ENCODE measurements around the gene TMEM106B. TPM values are rescaled to one million over a fixed set of nuclear protein-coding genes. Genes with fewer than 3 reads are reported as not detected.

Gene TMEM106B
- polyA plus RNA-seq, 1 experiment, result 25.1 TPM

DNA sequence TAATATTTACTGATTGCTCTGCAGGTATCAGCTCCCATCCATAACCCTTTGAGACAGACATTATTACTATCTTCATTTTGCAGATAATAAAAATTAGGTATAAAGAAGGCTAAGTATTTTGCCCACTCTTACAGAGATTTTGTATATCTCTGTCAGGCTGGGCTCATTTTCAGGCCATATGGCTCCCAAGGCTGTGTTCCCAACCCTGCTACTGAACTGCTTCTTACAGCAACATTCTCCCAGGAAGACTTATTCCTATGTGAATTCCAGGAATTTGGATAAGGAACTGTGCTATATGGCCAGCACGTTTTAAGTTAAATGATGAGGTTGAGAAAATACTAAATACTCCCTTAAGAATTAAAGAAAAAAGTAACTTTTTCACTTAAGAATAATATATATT, 1.9 kb upstream of the TMEM106B start:
- TF ChIP-seq, protein P1, sequence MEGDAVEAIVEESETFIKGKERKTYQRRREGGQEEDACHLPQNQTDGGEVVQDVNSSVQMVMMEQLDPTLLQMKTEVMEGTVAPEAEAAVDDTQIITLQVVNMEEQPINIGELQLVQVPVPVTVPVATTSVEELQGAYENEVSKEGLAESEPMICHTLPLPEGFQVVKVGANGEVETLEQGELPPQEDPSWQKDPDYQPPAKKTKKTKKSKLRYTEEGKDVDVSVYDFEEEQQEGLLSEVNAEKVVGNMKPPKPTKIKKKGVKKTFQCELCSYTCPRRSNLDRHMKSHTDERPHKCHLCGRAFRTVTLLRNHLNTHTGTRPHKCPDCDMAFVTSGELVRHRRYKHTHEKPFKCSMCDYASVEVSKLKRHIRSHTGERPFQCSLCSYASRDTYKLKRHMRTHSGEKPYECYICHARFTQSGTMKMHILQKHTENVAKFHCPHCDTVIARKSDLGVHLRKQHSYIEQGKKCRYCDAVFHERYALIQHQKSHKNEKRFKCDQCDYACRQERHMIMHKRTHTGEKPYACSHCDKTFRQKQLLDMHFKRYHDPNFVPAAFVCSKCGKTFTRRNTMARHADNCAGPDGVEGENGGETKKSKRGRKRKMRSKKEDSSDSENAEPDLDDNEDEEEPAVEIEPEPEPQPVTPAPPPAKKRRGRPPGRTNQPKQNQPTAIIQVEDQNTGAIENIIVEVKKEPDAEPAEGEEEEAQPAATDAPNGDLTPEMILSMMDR (IDR thresholded peaks at IDR 0.05; ENCODE audit: insufficient read depth, low read depth, low read length), result no peak
- no peak for DNase-seq (ENCODE audit: low read depth)
- no peak overlapping the region for H3K4me3 ChIP-seq (ENCODE audit: low read depth, low read length)
- ChIA-PET CTCF (no interaction called here), POLR2A (no interaction called here)
- no peaks in the 10 kb centered on the region for H3K36me3 ChIP-seq (ENCODE audit: control insufficient read depth, insufficient read depth, low read length)
- H3K27me3 ChIP-seq (ENCODE audit: control insufficient read depth, insufficient read depth, low read length), result peaks cover 3% of the 10 kb centered on the region; the same call in 1 of the 2 replicates

- Histone ChIP-seq H3K4me3 (ENCODE audit: low read depth, low read length) (peak overlapping the region; percentile 62), H3K27me3 (ENCODE audit: control insufficient read depth, insufficient read depth, low read length) (peaks cover 3% of the 10 kb centered on the region; the same call in 1 of the 2 replicates), H3K36me3 (ENCODE audit: control insufficient read depth, insufficient read depth, low read length) (no peaks in the 10 kb centered on the region; the same call in 1 of the 2 replicates)
- DNase-seq (ENCODE audit: low read depth), result no peak
- TF ChIP-seq, protein P1 (IDR thresholded peaks at IDR 0.05; ENCODE audit: insufficient read depth, low read depth, low read length), result no peak
- ChIA-PET POLR2A (no interaction called here), CTCF (no interaction called here)
Measured at GRCh38 chr7:12210179-12211053, 678 bp upstream of the TMEM106B start.

DNA sequence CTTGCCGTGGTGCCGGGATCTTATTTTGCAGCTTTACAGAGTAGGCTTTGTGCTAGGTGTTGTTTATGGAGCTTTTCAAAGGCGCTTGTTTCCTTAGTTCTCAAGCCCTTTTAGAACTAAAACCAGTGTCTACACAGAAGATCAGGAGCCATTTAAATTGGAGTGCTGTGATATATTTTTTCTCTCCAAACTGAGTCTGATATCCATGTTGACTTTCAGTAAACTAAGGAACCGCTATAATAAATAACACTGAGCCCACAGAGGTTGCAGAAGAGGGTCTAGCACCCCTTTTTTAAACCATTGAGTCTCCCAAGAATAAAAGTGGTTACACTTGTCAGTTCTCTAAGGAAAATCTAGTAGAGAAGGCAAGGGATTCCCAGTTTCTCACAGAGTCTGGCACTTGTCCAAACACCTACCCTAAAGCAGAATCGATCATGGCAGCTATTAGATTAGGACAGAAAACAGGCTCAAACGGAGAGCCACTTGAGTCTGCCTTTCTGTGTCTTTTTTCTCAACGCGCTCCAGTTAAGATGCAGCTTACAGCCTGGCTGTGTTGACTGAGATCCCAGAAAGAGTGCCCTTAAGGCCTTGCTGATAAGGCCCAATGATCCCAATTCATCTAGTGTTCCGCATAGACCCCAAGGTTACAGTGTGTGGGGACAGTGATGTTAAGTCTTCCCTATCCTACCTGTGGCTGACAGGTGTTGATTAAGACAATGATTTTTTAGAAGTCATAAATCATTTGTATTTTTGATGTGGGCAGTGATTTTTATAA, 804 bp downstream of the TMEM106B start:
- TF ChIP-seq, protein P1 (IDR thresholded peaks at IDR 0.05; ENCODE audit: insufficient read depth, low read depth, low read length), result no peak
- DNase-seq (ENCODE audit: low read depth), result no peak
- Histone ChIP-seq H3K4me3 (ENCODE audit: low read depth, low read length) (peak overlapping the region; percentile 62), H3K36me3 (ENCODE audit: control insufficient read depth, insufficient read depth, low read length) (no peaks in the 10 kb centered on the region; the same call in 1 of the 2 replicates), H3K27me3 (ENCODE audit: control insufficient read depth, insufficient read depth, low read length) (peaks cover 2% of the 10 kb centered on the region; the same call in 1 of the 2 replicates)
- ChIA-PET POLR2A (no interaction called here), CTCF (interaction anchor here (0.6 kb wide), 1 partner anchor 12 kb away, joined by 3 read pairs; no protein-coding TSS in a partner anchor)

GRCh38 chr7:12217311-12217710, 6.2 kb downstream of the TMEM106B start:
- Histone ChIP-seq H3K4me3 (ENCODE audit: low read depth, low read length) (no peak overlapping the region), H3K27me3 (ENCODE audit: control insufficient read depth, insufficient read depth, low read length) (no peaks in the 10 kb centered on the region), H3K36me3 (ENCODE audit: control insufficient read depth, insufficient read depth, low read length) (peaks cover 4% of the 10 kb centered on the region)
- TF ChIP-seq, protein P1 (IDR thresholded peaks at IDR 0.05; ENCODE audit: insufficient read depth, low read depth, low read length), result no peak
- ChIA-PET CTCF (interaction anchor here (0.8 kb wide), 1 partner anchor 12 kb away, joined by 3 read pairs; no protein-coding TSS in a partner anchor), POLR2A (no interaction called here)
- no peak for DNase-seq (ENCODE audit: low read depth)

Data from BJ (cell line).